HL-60 (cell line): ENCODE results near the gene VSIG10L2.

Source experiments
- DNase-seq, 2 experiments: peaks; one replicate each; pipeline ENCODE4 v3.0.0-alpha.2; 2010 to 2020; ENCODE audit warnings: low read depth in 1 of 2, low spot score in 1 of 2
- H3K27ac ChIP-seq: fragments of 250-450 bp; sonication (Bioruptor Pico); replicated peaks from 2 replicates; pipeline ENCODE4 v1.5.1; 2020; ENCODE audit warnings: mild to moderate bottlenecking, moderate library complexity
- H3K27me3 ChIP-seq: fragments of 250-450 bp; sonication (Bioruptor Pico); 2 replicates; pipeline ENCODE4 v1.5.1; 2021; ENCODE audit warnings: mild to moderate bottlenecking, moderate library complexity; ENCODE audit not compliant: insufficient read depth, poor library complexity, severe bottlenecking
- H3K4me3 ChIP-seq: replicated peaks from 2 replicates; pipeline ENCODE4 v1.5.1; 2011; ENCODE audit warnings: mild to moderate bottlenecking, control low read depth, low read length; ENCODE audit not compliant: insufficient read depth
- CTCF ChIP-seq: IDR thresholded peaks from one replicate; pipeline ENCODE4 v1.5.1; 2011; ENCODE audit warnings: low read length, control low read depth, inconsistent platforms; ENCODE audit not compliant: insufficient read depth
- GABPA ChIP-seq: IDR thresholded peaks from 2 replicates; pipeline ENCODE4 v1.6.1; 2012; ENCODE audit warnings: low read depth
- POLR2AphosphoS5 ChIP-seq: IDR thresholded peaks from 2 replicates; pipeline ENCODE4 v1.6.1; 2012; ENCODE audit warnings: low read depth
- REST ChIP-seq: IDR thresholded peaks from 2 replicates; pipeline ENCODE4 v1.6.1; 2012; ENCODE audit warnings: low read depth; ENCODE audit not compliant: insufficient replicate concordance
- SPI1 ChIP-seq: IDR thresholded peaks from 2 replicates; pipeline ENCODE4 v1.6.1; 2012; ENCODE audit warnings: low read depth, mild to moderate bottlenecking, borderline replicate concordance

VSIG10L2 gene

DNA sequence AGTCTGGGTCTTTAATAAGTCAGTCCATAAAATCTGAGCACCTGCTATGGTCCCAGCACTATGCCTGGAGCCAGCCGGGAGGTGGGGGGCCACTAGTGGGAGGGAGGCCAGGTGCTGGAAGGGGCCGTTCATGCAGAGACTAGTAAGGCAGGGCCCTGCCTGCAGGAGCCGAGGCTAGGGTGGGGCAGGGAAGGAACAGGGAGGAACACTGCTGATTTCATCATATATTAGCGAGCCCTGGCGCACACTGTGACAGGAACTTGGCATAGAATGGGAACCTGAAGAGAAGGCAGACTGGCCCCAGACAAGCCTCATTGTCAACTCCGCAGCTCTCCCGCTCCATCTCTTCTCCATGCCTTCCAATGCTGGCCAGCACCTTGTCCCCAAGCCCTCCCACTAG lies 7.1 kb downstream of the VSIG10L2 start:
- Histone ChIP-seq H3K4me3 (no peak overlapping the region), H3K27ac (no peak overlapping the region), H3K27me3 (no peaks in the 10 kb centered on the region)
- TF ChIP-seq GABPA (no peak), POLR2AphosphoS5 (no peak), REST (no peak), SPI1 (no peak), CTCF (no peak)
- DNase-seq = no peak

GRCh38 chr11:125953401-125953935 lies 7.6 kb downstream of the VSIG10L2 start:
- no peak overlapping the region for H3K4me3 ChIP-seq
- TF ChIP-seq REST = no peak
- TF ChIP-seq GABPA = no peak
- no peak for TF ChIP-seq CTCF
- no peak for TF ChIP-seq POLR2AphosphoS5
- TF ChIP-seq SPI1 = no peak

DNA sequence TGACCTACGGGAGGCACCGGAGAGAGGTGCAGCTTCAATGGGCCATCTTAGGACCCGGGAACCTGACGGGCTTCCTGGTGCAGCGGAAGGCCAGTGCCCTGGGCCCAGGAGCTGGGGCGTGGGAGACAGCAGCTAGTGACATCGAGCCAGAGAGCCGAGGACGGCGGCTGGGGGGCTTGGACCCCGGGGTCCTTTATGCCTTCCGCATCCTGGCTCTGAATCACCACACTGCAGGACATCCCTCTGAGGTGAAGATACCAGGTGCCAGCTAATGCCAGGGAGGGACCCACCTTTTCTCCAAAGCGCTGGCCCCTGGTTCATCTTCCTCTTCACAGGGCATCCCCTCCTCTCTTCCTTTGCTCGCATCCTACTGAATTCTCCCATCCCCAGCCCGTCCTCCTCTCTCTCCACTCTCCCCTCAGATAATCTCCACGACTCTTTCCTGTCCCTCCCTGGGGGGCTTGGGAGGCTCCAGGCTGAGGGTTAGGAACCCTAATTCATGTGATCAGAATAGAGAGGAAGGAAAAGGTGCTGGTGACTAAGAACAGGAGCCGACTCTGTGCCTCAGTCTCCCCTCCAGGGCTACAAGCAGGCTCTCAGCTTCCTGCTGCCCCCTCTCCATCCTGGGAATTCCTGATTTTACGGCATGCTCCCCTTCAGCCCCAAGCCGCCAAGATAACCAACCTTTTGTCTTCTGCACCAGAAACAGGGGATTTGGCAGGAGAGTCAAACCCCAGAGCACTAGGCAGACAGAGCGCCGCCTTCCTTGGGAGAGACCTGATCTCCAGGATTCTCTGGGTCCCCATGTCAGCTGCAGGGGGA lies 8.5 kb downstream of the VSIG10L2 start:
- no peak overlapping the region for H3K27ac ChIP-seq
- no peaks in the 10 kb centered on the region for H3K27me3 ChIP-seq
- DNase-seq = no peak
- TF ChIP-seq POLR2AphosphoS5 = no peak
- TF ChIP-seq CTCF = no peak
- no peak for TF ChIP-seq GABPA
- TF ChIP-seq REST = no peak
- no peak for TF ChIP-seq SPI1
- no peak overlapping the region for H3K4me3 ChIP-seq

More at GRCh38 chr11:125953401-125953935, 7.6 kb downstream of the VSIG10L2 start:
- Histone ChIP-seq H3K27ac (no peak overlapping the region), H3K27me3 (no peaks in the 10 kb centered on the region)
- no peak for DNase-seq
